Suprapubic skin (tissue), 3 donors: ENCODE measurements around the gene IMMT.

Source experiments
- POLR2A ChIP-seq, 2 donors: fragments of 450-650 bp; IDR thresholded peaks; one replicate each; pipeline ENCODE4 v1.6.1; 2017; ENCODE audit warnings: antibody characterized with exemption in 2 of 2, mild to moderate bottlenecking in 2 of 2, moderate library complexity in 2 of 2
- TF ChIP-seq, protein P1 (sequence below), 2 donors: fragments of 200-600 bp in 1 of 2; fragments of 450-650 bp in 1 of 2; sonication (generic) in 1 of 2; IDR thresholded peaks; one replicate each; pipeline ENCODE4 v1.5.1; 2016 to 2019; ENCODE audit warnings: antibody characterized with exemption in 2 of 2, mild to moderate bottlenecking in 1 of 2, moderate library complexity in 1 of 2

DNA sequence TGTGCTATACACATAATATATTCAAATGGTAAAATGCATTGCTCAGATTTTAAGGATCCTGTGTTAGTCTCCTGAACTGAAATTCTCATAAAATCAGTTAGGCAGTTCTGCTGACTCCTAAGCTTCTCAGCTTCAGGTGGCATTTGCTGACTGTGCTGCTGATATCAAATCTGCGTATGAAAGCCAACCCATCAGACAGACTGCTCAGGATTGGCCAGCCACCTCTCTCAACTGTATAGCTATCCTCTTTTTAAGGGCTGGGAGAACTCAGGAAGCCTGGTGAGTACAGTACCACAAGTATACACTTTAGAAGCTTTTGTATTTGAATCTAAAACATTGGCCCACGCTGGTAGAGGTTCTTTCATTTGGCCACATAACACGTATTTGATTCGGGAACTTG is 60.6 kb downstream of the IMMT start:
- TF ChIP-seq POLR2A (IDR thresholded peaks at IDR 0.05) = no peak
- TF ChIP-seq, protein P1, sequence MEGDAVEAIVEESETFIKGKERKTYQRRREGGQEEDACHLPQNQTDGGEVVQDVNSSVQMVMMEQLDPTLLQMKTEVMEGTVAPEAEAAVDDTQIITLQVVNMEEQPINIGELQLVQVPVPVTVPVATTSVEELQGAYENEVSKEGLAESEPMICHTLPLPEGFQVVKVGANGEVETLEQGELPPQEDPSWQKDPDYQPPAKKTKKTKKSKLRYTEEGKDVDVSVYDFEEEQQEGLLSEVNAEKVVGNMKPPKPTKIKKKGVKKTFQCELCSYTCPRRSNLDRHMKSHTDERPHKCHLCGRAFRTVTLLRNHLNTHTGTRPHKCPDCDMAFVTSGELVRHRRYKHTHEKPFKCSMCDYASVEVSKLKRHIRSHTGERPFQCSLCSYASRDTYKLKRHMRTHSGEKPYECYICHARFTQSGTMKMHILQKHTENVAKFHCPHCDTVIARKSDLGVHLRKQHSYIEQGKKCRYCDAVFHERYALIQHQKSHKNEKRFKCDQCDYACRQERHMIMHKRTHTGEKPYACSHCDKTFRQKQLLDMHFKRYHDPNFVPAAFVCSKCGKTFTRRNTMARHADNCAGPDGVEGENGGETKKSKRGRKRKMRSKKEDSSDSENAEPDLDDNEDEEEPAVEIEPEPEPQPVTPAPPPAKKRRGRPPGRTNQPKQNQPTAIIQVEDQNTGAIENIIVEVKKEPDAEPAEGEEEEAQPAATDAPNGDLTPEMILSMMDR (IDR thresholded peaks at IDR 0.05) = no peak
